ENCODE data around the gene PROSER2.

Gene PROSER2

DNA sequence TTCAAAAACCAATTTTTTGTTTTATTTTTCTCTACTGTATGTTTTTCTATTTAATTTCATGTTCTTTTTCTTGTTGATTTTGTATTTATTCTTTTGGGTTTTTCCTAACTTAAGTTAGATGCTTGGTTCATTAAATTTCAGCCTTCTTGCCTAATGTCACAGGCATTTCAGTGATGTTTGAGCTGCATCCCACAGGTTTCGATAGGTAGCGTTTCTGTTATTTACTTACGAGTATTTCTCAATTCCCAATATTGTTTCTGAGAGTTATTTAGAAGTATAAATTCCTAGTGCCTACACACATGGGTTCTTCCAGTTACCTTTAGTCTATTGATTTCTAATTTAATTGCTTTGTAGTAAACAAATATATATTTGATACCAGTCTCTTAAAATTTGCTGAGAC lies 18.2 kb downstream of the PROSER2 start:
- Histone ChIP-seq H3K4me2 (ENCODE audit: low read length) (no peak overlapping the region), H4K91ac (ENCODE audit: low read depth, low read length) (no peak overlapping the region), H3K18ac (ENCODE audit: low read length) (no peak overlapping the region), H3K27ac (ENCODE audit: low read depth, low read length) (no peak overlapping the region), H4K12ac (ENCODE audit: low read depth, low read length) (no peak overlapping the region), H3K23ac (ENCODE audit: low read length) (no peak overlapping the region), H4K8ac (ENCODE audit: low read depth, low read length) (no peak overlapping the region), H3K4me1 (ENCODE audit: control insufficient read depth in 1 of 2, insufficient read depth in 2 of 2, low read length in 2 of 2) (peaks cover 2 to 4% of the 10 kb centered on the region in 2 experiments), H3K9me3 (ENCODE audit: insufficient read depth, low read depth, low read length) (no peaks in the 10 kb centered on the region), H2BK5ac (ENCODE audit: low read depth, low read length, poor library complexity) (no peak overlapping the region), H3K4me3 (ENCODE audit: low read depth, low read length) (no peak overlapping the region), H2AFZ (ENCODE audit: insufficient read depth, low read length, poor library complexity) (no peak overlapping the region), H3K9ac (ENCODE audit: low read length) (no peak overlapping the region), H3K36me3 (ENCODE audit: control insufficient read depth in 1 of 2, insufficient read depth in 2 of 2, low read length in 2 of 2) (peaks cover 0 to 2% of the 10 kb centered on the region in 2 experiments), H2BK12ac (ENCODE audit: low read length) (no peak overlapping the region), H3K27me3 (ENCODE audit: insufficient read depth, low read length) (no peaks in the 10 kb centered on the region), H2AK5ac (ENCODE audit: low read length) (no peak overlapping the region), H2BK120ac (ENCODE audit: insufficient read depth, low read length, poor library complexity) (no peak overlapping the region), H3K14ac (ENCODE audit: low read length) (no peak overlapping the region), H3K79me2 (ENCODE audit: control insufficient read depth, insufficient read depth, low read length, poor library complexity) (no peaks in the 10 kb centered on the region), H3K4ac (ENCODE audit: low read depth, low read length) (no peak overlapping the region), H3K79me1 (ENCODE audit: low read length) (no peaks in the 10 kb centered on the region)
- DNase-seq = no peak
- WGBS (ENCODE audit: extremely low coverage, insufficient coverage, insufficient read length) = no CpG with 5 or more reads among the region's 3 CpGs

DNA sequence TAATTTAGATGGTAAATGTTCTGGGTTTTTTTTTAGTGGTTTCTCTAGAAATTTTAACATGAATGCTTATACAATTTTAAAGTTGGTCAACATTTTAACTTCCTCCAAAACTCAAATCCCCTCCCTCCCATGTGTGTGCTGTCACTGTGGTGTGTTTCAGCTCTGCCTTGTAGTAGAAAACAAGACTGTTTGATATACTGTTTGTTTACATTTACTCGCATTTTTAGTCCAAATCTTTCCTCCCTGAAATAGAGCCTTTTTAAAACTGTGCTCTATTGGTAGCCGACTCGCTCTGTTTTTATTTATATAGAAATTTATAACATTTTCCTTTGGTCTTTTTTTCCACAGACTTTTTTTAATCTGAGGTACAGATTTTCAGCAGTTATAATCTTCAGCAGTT lies 19.3 kb downstream of the PROSER2 start:
- H2AFZ ChIP-seq (ENCODE audit: insufficient read depth, low read length, poor library complexity) = no peak overlapping the region
- no peaks in the 10 kb centered on the region for H3K79me2 ChIP-seq (ENCODE audit: control insufficient read depth, insufficient read depth, low read length, poor library complexity)
- H4K12ac ChIP-seq (ENCODE audit: low read depth, low read length) = no peak overlapping the region
- no peak overlapping the region for H3K4me2 ChIP-seq (ENCODE audit: low read length)
- no peak overlapping the region for H2BK120ac ChIP-seq (ENCODE audit: insufficient read depth, low read length, poor library complexity)
- no CpG with 5 or more reads among the region's 3 CpGs for WGBS (ENCODE audit: extremely low coverage, insufficient coverage, insufficient read length)
- H3K9ac ChIP-seq (ENCODE audit: low read length) = no peak overlapping the region
- peaks cover 2 to 3% of the 10 kb centered on the region in 2 experiments for H3K36me3 ChIP-seq (ENCODE audit: control insufficient read depth in 1 of 2, insufficient read depth in 2 of 2, low read length in 2 of 2)
- no peak overlapping the region for H3K27ac ChIP-seq (ENCODE audit: low read depth, low read length)
- H2BK12ac ChIP-seq (ENCODE audit: low read length) = no peak overlapping the region
- no peak overlapping the region for H3K4me3 ChIP-seq (ENCODE audit: low read depth, low read length)
- H3K9me3 ChIP-seq (ENCODE audit: insufficient read depth, low read depth, low read length) = no peaks in the 10 kb centered on the region
- H2BK5ac ChIP-seq (ENCODE audit: low read depth, low read length, poor library complexity) = no peak overlapping the region
- no peak overlapping the region for H4K91ac ChIP-seq (ENCODE audit: low read depth, low read length)
- no peak overlapping the region for H3K4ac ChIP-seq (ENCODE audit: low read depth, low read length)
- no peaks in the 10 kb centered on the region for H3K27me3 ChIP-seq (ENCODE audit: insufficient read depth, low read length)
- no peaks in the 10 kb centered on the region for H3K79me1 ChIP-seq (ENCODE audit: low read length)
- H4K8ac ChIP-seq (ENCODE audit: low read depth, low read length) = no peak overlapping the region
- peaks cover 0 to 2% of the 10 kb centered on the region in 2 experiments for H3K4me1 ChIP-seq (ENCODE audit: control insufficient read depth in 1 of 2, insufficient read depth in 2 of 2, low read length in 2 of 2)
- no peak overlapping the region for H3K23ac ChIP-seq (ENCODE audit: low read length)
- no peak for DNase-seq
- no peak overlapping the region for H3K18ac ChIP-seq (ENCODE audit: low read length)
- H2AK5ac ChIP-seq (ENCODE audit: low read length) = no peak overlapping the region
- no peak overlapping the region for H3K14ac ChIP-seq (ENCODE audit: low read length)

DNA sequence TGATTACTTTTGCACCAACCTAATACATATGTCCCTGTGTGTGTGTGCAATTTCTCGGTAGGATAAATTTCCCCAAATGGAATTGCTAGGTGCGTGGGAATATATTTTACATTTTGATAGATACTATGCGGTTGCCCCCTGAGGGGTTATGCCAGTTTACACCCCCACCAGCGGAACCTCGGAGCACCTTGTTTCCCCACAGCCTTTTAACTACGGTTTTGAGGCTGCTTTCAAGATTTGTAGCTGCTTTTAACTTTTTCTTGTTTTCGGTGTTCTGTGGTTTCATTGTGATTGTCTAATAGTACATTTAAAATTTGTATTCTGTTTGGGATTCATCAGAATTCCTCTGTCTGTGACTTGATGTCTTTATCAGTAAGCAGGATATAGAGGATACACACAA lies 22.0 kb downstream of the PROSER2 start:
- no peak overlapping the region for H4K91ac ChIP-seq (ENCODE audit: low read depth, low read length)
- H3K27me3 ChIP-seq (ENCODE audit: insufficient read depth, low read length) = no peaks in the 10 kb centered on the region
- no peak overlapping the region for H3K4ac ChIP-seq (ENCODE audit: low read depth, low read length)
- H3K18ac ChIP-seq (ENCODE audit: low read length) = no peak overlapping the region
- H3K23ac ChIP-seq (ENCODE audit: low read length) = no peak overlapping the region
- DNase-seq = no peak
- H4K8ac ChIP-seq (ENCODE audit: low read depth, low read length) = no peak overlapping the region
- no peaks in the 10 kb centered on the region for H3K4me1 ChIP-seq (ENCODE audit: control insufficient read depth in 1 of 2, insufficient read depth in 2 of 2, low read length in 2 of 2)
- no peaks in the 10 kb centered on the region for H3K9me3 ChIP-seq (ENCODE audit: insufficient read depth, low read depth, low read length)
- H3K9ac ChIP-seq (ENCODE audit: low read length) = no peak overlapping the region
- no peak overlapping the region for H3K4me3 ChIP-seq (ENCODE audit: low read depth, low read length)
- H3K79me1 ChIP-seq (ENCODE audit: low read length) = no peaks in the 10 kb centered on the region
- H2BK5ac ChIP-seq (ENCODE audit: low read depth, low read length, poor library complexity) = no peak overlapping the region
- no peak overlapping the region for H4K12ac ChIP-seq (ENCODE audit: low read depth, low read length)
- H3K79me2 ChIP-seq (ENCODE audit: control insufficient read depth, insufficient read depth, low read length, poor library complexity) = no peaks in the 10 kb centered on the region
- H2BK120ac ChIP-seq (ENCODE audit: insufficient read depth, low read length, poor library complexity) = no peak overlapping the region
- H3K4me2 ChIP-seq (ENCODE audit: low read length) = no peak overlapping the region
- H2BK12ac ChIP-seq (ENCODE audit: low read length) = no peak overlapping the region
- no peak overlapping the region for H3K27ac ChIP-seq (ENCODE audit: low read depth, low read length)
- H3K14ac ChIP-seq (ENCODE audit: low read length) = no peak overlapping the region
- H2AK5ac ChIP-seq (ENCODE audit: low read length) = no peak overlapping the region
- no peak overlapping the region for H2AFZ ChIP-seq (ENCODE audit: insufficient read depth, low read length, poor library complexity)
- H3K36me3 ChIP-seq (ENCODE audit: control insufficient read depth in 1 of 2, insufficient read depth in 2 of 2, low read length in 2 of 2) = peaks cover 4 to 9% of the 10 kb centered on the region in 2 experiments
- no CpG with 5 or more reads among the region's 7 CpGs for WGBS (ENCODE audit: extremely low coverage, insufficient coverage, insufficient read length)

DNA sequence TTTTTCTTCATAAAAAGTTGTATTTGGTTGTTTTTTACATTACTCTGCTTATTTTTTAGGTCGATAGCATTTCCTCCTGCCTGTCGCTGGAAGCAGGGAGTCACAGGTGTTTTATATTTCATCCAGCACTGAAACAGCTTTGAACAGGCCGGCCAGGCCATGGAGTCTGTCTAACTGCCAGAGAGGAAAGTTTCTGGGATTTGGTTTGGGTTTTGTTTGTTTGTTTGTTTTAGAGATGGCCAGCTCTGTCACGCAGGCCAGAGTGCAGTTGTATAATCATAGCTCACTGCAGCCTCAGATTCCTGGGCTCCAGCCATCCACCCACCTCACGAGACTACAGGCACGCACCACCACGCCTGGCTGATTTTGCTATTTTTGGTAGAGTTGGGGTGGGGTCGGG lies 23.4 kb downstream of the PROSER2 start:
- no peaks in the 10 kb centered on the region for H3K79me2 ChIP-seq (ENCODE audit: control insufficient read depth, insufficient read depth, low read length, poor library complexity)
- H2BK120ac ChIP-seq (ENCODE audit: insufficient read depth, low read length, poor library complexity) = no peak overlapping the region
- no peak overlapping the region for H2AFZ ChIP-seq (ENCODE audit: insufficient read depth, low read length, poor library complexity)
- H3K9ac ChIP-seq (ENCODE audit: low read length) = no peak overlapping the region
- no peak overlapping the region for H3K4me2 ChIP-seq (ENCODE audit: low read length)
- no peak overlapping the region for H2BK5ac ChIP-seq (ENCODE audit: low read depth, low read length, poor library complexity)
- H3K36me3 ChIP-seq (ENCODE audit: control insufficient read depth in 1 of 2, insufficient read depth in 2 of 2, low read length in 2 of 2) = peaks cover 5 to 10% of the 10 kb centered on the region in 2 experiments
- no peak overlapping the region for H3K27ac ChIP-seq (ENCODE audit: low read depth, low read length)
- no peak overlapping the region for H3K4ac ChIP-seq (ENCODE audit: low read depth, low read length)
- H4K8ac ChIP-seq (ENCODE audit: low read depth, low read length) = no peak overlapping the region
- no peak for DNase-seq
- no peak overlapping the region for H2BK12ac ChIP-seq (ENCODE audit: low read length)
- no peak overlapping the region for H4K91ac ChIP-seq (ENCODE audit: low read depth, low read length)
- H3K79me1 ChIP-seq (ENCODE audit: low read length) = no peaks in the 10 kb centered on the region
- no peak overlapping the region for H3K14ac ChIP-seq (ENCODE audit: low read length)
- H3K23ac ChIP-seq (ENCODE audit: low read length) = no peak overlapping the region
- no CpG with 5 or more reads among the region's 8 CpGs for WGBS (ENCODE audit: extremely low coverage, insufficient coverage, insufficient read length)
- no peak overlapping the region for H2AK5ac ChIP-seq (ENCODE audit: low read length)
- no peak overlapping the region for H3K4me3 ChIP-seq (ENCODE audit: low read depth, low read length)
- no peaks in the 10 kb centered on the region for H3K9me3 ChIP-seq (ENCODE audit: insufficient read depth, low read depth, low read length)
- no peak overlapping the region for H4K12ac ChIP-seq (ENCODE audit: low read depth, low read length)
- H3K18ac ChIP-seq (ENCODE audit: low read length) = no peak overlapping the region
- H3K4me1 ChIP-seq (ENCODE audit: control insufficient read depth in 1 of 2, insufficient read depth in 2 of 2, low read length in 2 of 2) = no peaks in the 10 kb centered on the region
- H3K27me3 ChIP-seq (ENCODE audit: insufficient read depth, low read length) = no peaks in the 10 kb centered on the region

All from trophoblast cell (in vitro differentiated cells and primary cell).